ENCODE results near the gene TTLL11. TPM values are rescaled to one million over a fixed set of nuclear protein-coding genes. Genes with fewer than 3 reads are reported as not detected.

TTLL11 gene
- total RNA-seq, 1 donor from 2014 or later = 0.75 TPM

DNA sequence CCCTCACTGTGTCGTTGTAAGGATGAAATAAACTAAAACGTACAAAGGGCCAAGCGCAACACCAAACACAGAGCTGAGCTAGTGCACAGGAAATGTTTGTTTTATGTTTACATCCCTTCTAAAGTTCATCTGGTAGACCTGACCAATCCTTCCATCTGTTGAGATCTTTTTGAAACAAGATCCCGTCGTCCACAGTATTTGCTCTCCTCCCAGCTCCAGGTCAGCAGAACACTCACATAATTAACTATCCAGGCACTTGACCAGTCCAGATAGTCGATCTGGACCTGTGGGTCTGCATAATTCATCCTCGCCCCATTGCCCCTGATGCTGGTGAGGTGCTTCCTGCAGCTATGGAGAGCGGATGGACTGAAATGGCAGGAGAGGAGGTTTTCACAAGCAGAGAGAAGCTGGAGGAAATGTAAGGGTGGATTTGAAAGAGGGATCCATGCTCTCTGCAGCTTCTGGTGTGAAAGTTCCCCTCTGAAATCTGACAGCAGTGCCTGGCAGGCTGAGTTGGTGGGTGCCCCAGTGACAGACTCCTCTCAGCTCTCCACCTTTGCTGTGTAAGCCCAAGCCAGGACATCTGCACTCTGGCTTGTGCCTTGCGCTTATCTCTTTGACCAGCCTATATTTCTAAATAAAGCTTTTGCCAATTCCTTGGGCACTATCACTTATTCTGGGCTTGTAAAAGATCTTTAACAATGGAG lies 102.4 kb downstream of the TTLL11 start:
- Mint-ChIP-seq H3K4me1 (no peaks in the 10 kb centered on the region), H3K36me3 (no peaks in the 10 kb centered on the region), H3K4me3 (no peak overlapping the region), H3K27ac (no peak overlapping the region), H3K9me3 (no peaks in the 10 kb centered on the region), H3K27me3 (ENCODE audit: insufficient read depth, low read depth) (peaks cover 8% of the 10 kb centered on the region)
- no peaks in the 10 kb centered on the region for H4K20me1 ChIP-seq (ENCODE audit: low read depth)
- H2AFZ ChIP-seq (replicated peaks) = no peak overlapping the region
- H3K4me3 ChIP-seq = no peak overlapping the region
- H3K9ac ChIP-seq = no peak overlapping the region
- H3K27me3 ChIP-seq = peaks cover 39% of the 10 kb centered on the region
- no peak for DNase-seq (ENCODE audit: low spot score)
- H3K9me3 ChIP-seq (ENCODE audit: low read depth) = no peaks in the 10 kb centered on the region
- H3K4me2 ChIP-seq = no peak overlapping the region
- H3K79me2 ChIP-seq (ENCODE audit: low read depth) = no peaks in the 10 kb centered on the region
- no peaks in the 10 kb centered on the region for H3K36me3 ChIP-seq
- no peak overlapping the region for H3K27ac ChIP-seq
- TF ChIP-seq, protein P1, sequence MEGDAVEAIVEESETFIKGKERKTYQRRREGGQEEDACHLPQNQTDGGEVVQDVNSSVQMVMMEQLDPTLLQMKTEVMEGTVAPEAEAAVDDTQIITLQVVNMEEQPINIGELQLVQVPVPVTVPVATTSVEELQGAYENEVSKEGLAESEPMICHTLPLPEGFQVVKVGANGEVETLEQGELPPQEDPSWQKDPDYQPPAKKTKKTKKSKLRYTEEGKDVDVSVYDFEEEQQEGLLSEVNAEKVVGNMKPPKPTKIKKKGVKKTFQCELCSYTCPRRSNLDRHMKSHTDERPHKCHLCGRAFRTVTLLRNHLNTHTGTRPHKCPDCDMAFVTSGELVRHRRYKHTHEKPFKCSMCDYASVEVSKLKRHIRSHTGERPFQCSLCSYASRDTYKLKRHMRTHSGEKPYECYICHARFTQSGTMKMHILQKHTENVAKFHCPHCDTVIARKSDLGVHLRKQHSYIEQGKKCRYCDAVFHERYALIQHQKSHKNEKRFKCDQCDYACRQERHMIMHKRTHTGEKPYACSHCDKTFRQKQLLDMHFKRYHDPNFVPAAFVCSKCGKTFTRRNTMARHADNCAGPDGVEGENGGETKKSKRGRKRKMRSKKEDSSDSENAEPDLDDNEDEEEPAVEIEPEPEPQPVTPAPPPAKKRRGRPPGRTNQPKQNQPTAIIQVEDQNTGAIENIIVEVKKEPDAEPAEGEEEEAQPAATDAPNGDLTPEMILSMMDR (IDR thresholded peaks at IDR 0.05) = no peak
- TF ChIP-seq EZH2 (IDR thresholded peaks at IDR 0.05) = no peak
- no peak for TF ChIP-seq EZH2phosphoT487 (IDR thresholded peaks at IDR 0.05)
- no peaks in the 10 kb centered on the region for H3K4me1 ChIP-seq
- H3F3A ChIP-seq (ENCODE audit: low read depth) = no peaks in the 10 kb centered on the region

DNA sequence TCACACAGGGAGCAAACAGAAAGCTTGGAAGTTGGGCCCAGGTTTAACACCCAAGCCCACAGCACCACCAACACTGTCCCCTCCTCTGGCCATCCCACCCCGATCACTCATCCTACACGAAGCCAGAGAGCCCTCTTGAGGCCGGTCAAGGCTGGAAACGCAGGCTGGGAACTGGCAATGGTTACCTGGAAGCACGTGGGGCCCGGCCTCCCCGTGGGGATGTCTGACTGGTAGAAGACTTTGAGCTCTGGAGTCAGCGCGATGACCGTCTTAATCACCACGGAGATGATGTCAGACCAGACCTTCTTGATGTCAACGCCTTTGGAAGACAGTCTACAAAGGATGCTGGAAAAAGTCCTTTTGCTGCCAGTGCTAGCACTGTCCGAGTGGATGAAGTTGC lies 104.1 kb downstream of the TTLL11 start:
- Histone ChIP-seq H3K27ac (no peak overlapping the region), H4K20me1 (ENCODE audit: low read depth) (no peaks in the 10 kb centered on the region), H3K27me3 (peaks cover 39% of the 10 kb centered on the region), H3K9ac (no peak overlapping the region), H3K36me3 (no peaks in the 10 kb centered on the region), H3K79me2 (ENCODE audit: low read depth) (no peaks in the 10 kb centered on the region), H3K4me3 (no peak overlapping the region), H3K4me2 (no peak overlapping the region), H2AFZ (replicated peaks) (no peak overlapping the region), H3K4me1 (no peaks in the 10 kb centered on the region), H3F3A (ENCODE audit: low read depth) (no peaks in the 10 kb centered on the region), H3K9me3 (ENCODE audit: low read depth) (no peaks in the 10 kb centered on the region)
- Mint-ChIP-seq H3K9me3 (no peaks in the 10 kb centered on the region), H3K4me3 (no peak overlapping the region), H3K4me1 (no peaks in the 10 kb centered on the region), H3K27ac (no peak overlapping the region), H3K27me3 (ENCODE audit: insufficient read depth, low read depth) (peaks cover 11% of the 10 kb centered on the region), H3K36me3 (no peaks in the 10 kb centered on the region)
- no peak for TF ChIP-seq EZH2 (IDR thresholded peaks at IDR 0.05)
- TF ChIP-seq, protein P1 (IDR thresholded peaks at IDR 0.05) = peak; percentile 57
- peak; percentile 70 for DNase-seq (ENCODE audit: low spot score)

DNA sequence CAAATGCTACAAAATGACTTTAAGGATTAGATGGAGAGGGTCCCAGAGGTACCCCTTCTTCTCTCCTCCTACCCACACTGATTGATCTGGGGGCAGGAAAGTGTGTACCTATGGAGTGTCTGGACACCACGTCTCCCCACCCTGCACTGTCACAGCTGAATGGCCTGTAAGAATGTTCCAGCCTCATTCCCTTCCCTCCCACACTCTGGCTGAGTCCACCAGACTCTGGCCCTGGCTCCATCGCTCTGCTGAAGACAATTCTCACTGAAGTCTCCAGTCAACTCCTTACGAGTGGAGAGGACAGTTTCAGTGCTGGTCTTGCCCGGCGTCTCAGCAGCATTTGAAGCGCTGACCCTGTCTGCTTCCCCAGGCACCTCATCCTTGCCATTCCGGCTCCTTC lies 105.8 kb downstream of the TTLL11 start:
- Mint-ChIP-seq H3K4me3 (no peak overlapping the region), H3K9me3 (no peaks in the 10 kb centered on the region), H3K27ac (no peak overlapping the region), H3K4me1 (no peaks in the 10 kb centered on the region), H3K27me3 (ENCODE audit: insufficient read depth, low read depth) (peaks cover 13% of the 10 kb centered on the region), H3K36me3 (no peaks in the 10 kb centered on the region)
- no peaks in the 10 kb centered on the region for H3K79me2 ChIP-seq (ENCODE audit: low read depth)
- no peak overlapping the region for H3K4me3 ChIP-seq
- H3F3A ChIP-seq (ENCODE audit: low read depth) = no peaks in the 10 kb centered on the region
- H3K9me3 ChIP-seq (ENCODE audit: low read depth) = no peaks in the 10 kb centered on the region
- H3K9ac ChIP-seq = no peak overlapping the region
- H3K4me2 ChIP-seq = no peak overlapping the region
- no peaks in the 10 kb centered on the region for H4K20me1 ChIP-seq (ENCODE audit: low read depth)
- no peak overlapping the region for H2AFZ ChIP-seq (replicated peaks)
- TF ChIP-seq EZH2phosphoT487 (IDR thresholded peaks at IDR 0.05) = no peak
- no peak overlapping the region for H3K27ac ChIP-seq
- H3K27me3 ChIP-seq = peaks cover 32% of the 10 kb centered on the region
- no peaks in the 10 kb centered on the region for H3K36me3 ChIP-seq
- DNase-seq (ENCODE audit: low spot score) = no peak
- no peaks in the 10 kb centered on the region for H3K4me1 ChIP-seq

DNA sequence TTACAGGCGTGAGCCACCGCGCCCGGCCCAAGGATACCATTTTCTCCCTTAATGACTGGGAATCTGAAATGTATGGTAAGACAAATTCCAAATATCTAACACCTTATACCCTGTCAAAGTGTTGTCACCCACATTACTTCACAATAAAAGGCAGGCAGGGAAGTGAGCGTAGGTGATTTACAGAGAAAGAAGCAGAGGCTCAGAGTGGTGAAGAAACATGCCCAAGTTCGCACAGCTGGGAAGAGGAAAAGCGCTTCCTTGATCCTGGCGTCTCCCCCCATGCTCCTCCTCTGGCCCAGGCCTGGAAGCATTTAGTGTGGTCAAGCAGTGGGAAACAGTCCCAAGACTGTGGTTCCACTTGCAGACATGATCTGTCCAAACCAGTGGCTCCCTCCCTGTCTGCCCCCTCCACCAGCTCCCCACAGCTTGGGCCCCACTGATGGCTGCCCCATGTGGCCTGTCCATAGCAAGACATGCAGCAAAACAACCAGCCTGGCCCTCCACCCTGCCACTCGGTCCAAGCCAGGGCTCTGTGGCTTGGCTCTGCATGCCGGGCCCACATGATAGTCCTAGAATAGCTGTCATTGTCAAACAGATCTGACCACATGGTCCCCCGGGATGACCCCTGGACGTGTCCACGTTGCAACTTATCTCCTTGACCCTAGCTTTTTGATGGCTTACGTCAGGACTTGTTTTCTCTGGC lies 107.2 kb downstream of the TTLL11 start:
- H3K27me3 Mint-ChIP-seq (ENCODE audit: insufficient read depth, low read depth) = peaks cover 13% of the 10 kb centered on the region
- Histone ChIP-seq H3K79me2 (ENCODE audit: low read depth) (no peaks in the 10 kb centered on the region), H4K20me1 (ENCODE audit: low read depth) (no peaks in the 10 kb centered on the region), H3K4me1 (no peaks in the 10 kb centered on the region), H3K4me3 (no peak overlapping the region), H3K27ac (no peak overlapping the region), H3K4me2 (no peak overlapping the region), H2AFZ (replicated peaks) (no peak overlapping the region), H3K9ac (no peak overlapping the region), H3F3A (ENCODE audit: low read depth) (no peaks in the 10 kb centered on the region), H3K9me3 (ENCODE audit: low read depth) (no peaks in the 10 kb centered on the region), H3K27me3 (peaks cover 18% of the 10 kb centered on the region), H3K36me3 (no peaks in the 10 kb centered on the region)
- H3K36me3 Mint-ChIP-seq = no peaks in the 10 kb centered on the region
- no peak for DNase-seq (ENCODE audit: low spot score)
- TF ChIP-seq, protein P1 (IDR thresholded peaks at IDR 0.05) = peak; percentile 6
- TF ChIP-seq EZH2 (IDR thresholded peaks at IDR 0.05) = no peak
- no peaks in the 10 kb centered on the region for H3K4me1 Mint-ChIP-seq
- H3K4me3 Mint-ChIP-seq = no peak overlapping the region
- no peak overlapping the region for H3K27ac Mint-ChIP-seq
- H3K9me3 Mint-ChIP-seq = peaks cover 7% of the 10 kb centered on the region

All from neural progenitor cell (in vitro differentiated cells).